ENCODE measurements around the gene ARHGDIA. TPM values are rescaled to one million over a fixed set of nuclear protein-coding genes. Genes with fewer than 3 reads are reported as not detected.

The ARHGDIA gene
- total RNA-seq, 2 donors from 2014 or later, result 447 to 500 TPM

GRCh38 chr17:81867991-81868673 lies 3.0 kb downstream of the ARHGDIA start:
- intact Hi-C loops (cut with DNase I, micrococcal nuclease), result no loop called here
- peak in 1 of 2 donors; percentile 31 for DNase-seq
- no peak for ATAC-seq

DNA sequence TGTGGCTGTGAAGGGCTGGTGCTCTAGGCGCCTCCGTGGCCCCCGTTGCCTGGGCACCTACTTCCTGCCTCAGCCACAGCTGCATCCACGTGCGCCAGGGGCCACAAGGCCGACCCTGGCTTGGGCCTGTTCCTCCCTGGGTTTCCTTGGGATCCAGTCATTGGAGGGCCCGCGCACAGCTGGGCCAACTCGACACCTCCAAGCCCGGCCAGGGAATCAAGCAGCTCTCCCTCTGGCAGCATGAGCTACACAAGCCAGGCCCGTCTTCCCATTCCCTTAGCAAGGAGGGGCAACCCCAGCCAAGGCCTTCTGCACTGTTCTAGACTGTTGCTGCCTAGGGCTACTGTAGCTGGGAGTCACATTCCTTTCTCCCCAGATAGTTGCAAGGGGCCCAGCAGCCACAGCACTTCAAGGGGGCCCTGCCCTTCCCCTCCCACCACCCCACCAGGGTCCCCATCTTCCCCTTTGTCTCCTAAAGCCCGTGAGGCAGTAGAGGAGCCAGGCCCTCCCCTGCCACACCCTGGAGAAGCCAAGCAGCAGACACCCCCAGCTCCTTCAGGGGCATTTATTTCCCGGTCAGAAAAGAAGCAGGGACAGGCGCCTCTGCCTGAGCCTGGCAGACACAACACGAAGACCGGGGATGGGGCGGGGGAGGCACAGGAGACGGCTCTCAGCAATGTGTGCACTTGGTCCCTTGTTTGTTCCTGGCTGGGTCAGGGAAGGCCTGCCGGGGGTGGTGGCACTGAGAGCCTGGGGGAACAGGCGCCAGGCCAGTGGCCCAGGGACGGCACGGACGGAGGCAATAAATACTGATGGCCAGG lies 3.8 kb downstream of the ARHGDIA start:
- DNase-seq (peak; percentile 62 to 71), ATAC-seq (peak; percentile 16)
- intact Hi-C loops (cut with DNase I, micrococcal nuclease), result no loop called here

- intact Hi-C loops (cut with DNase I, micrococcal nuclease), result no loop called here
- DNase-seq (no peak), ATAC-seq (no peak)
These were observed 4.5 kb downstream of the ARHGDIA start for GRCh38 chr17:81866440-81867169.

DNA sequence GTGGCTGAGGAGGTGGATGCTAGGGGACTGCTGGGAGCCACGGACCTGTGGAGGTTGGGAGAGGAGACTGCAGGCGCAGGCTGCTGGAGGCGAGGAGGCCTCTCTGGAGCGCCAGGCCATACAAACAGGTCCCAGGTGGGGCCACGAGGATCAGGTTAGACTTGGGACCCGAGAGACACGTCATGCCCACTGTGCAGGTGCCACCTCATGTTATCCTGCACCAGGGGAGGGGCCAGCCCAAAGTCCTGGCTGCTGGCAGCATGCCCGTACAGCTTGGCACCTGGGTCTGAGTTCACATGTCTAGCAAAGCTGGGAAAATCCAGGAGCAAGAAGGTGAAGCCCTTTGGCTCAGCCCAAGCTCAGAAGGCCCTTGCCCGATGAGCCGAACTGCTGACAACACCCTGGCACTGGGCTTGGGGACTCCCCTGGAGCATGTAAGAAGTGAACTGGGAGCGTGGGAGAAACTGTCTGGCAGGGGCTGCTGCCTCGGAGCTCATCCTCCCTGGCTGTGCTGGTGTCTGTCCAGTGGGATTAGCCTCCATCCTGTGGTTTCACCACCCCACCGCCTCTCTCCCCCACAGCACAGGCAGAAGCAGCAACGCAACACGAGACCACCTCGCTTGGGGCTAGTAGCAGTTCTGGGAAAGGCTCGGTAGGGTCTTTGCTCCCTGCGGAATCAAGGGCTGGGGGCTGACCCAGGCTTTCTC lies 5.3 kb downstream of the ARHGDIA start:
- intact Hi-C loops (cut with DNase I, micrococcal nuclease), result no loop called here
- ATAC-seq, result peak; percentile 61
- DNase-seq, result peak; percentile 94 to 97

DNA sequence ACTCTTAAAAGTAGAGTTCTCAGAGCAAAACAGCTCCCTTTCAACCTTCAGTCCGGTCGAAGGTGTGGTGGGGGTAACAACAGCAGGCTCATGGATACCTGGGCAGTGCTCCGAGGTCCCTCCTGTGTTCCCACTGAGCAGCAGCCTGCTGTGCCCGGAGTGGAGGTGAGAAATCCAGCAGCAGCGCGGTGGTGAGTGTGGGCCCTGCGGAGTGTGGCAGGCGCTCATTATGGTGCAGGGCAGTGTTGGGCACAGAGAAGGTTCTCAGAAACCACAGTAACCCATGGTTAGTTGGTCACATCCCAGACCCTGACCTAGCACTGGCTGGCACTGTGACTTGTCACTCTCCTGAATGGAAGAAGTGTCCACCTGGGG lies 5.8 kb downstream of the ARHGDIA start:
- intact Hi-C loops (cut with DNase I, micrococcal nuclease), result no loop called here
- ATAC-seq (no peak), DNase-seq (peak in 1 of 2 donors; percentile 31)

GRCh38 chr17:81863833-81864768 lies 7.0 kb downstream of the ARHGDIA start:
- DNase-seq (no peak), ATAC-seq (no peak)
- intact Hi-C loops (cut with DNase I, micrococcal nuclease), result no loop called here

DNA sequence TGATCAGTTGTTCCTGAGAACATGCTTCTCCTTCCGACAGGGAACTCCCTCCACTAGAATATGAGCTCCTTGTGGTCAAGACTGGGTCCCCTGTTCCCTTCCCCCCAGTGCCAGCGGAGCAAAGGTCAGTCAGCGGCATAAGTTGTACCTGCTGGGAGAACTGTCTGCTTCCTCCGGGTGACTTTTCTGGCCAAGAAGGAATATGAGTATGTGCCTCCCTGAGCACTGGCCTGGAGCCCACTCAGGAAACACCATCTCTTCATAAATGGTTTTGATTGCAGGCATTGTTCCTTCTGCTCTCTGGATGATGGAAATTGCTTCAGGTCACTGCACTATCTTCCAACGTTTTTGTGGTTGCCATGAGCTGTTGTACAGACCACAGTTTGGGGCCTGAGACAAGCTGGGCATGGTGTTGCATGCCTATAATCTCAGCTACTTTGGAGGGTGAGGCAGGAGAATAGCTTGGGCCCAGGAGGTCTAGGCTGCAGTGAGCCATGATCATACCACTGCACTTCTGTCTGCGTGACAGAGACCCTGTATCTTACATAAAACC lies 7.9 kb downstream of the ARHGDIA start:
- DNase-seq, result no peak
- intact Hi-C loops (cut with DNase I, micrococcal nuclease), result no loop called here
- ATAC-seq, result no peak

- intact Hi-C loops (cut with DNase I, micrococcal nuclease), result no loop called here
- DNase-seq (peak; percentile 98 to 100), ATAC-seq (peak; percentile 77)
These were observed 10.2 kb downstream of the ARHGDIA start for GRCh38 chr17:81860756-81861568.

GRCh38 chr17:81859906-81860755 lies 11.0 kb downstream of the ARHGDIA start, which contains the start of gene P4HB:
TSS of gene P4HB (minus strand) at chr17:81860535. CDS start at chr17:81860471, 64 bp downstream.
- DNase-seq (no peak), ATAC-seq (peak; percentile 9)
- intact Hi-C loops (cut with DNase I, micrococcal nuclease), result no loop called here

GRCh38 chr17:81858967-81859905 lies 11.9 kb downstream of the ARHGDIA start:
- intact Hi-C loops (cut with DNase I, micrococcal nuclease), result no loop called here
- ATAC-seq (no peak), DNase-seq (no peak)

DNA sequence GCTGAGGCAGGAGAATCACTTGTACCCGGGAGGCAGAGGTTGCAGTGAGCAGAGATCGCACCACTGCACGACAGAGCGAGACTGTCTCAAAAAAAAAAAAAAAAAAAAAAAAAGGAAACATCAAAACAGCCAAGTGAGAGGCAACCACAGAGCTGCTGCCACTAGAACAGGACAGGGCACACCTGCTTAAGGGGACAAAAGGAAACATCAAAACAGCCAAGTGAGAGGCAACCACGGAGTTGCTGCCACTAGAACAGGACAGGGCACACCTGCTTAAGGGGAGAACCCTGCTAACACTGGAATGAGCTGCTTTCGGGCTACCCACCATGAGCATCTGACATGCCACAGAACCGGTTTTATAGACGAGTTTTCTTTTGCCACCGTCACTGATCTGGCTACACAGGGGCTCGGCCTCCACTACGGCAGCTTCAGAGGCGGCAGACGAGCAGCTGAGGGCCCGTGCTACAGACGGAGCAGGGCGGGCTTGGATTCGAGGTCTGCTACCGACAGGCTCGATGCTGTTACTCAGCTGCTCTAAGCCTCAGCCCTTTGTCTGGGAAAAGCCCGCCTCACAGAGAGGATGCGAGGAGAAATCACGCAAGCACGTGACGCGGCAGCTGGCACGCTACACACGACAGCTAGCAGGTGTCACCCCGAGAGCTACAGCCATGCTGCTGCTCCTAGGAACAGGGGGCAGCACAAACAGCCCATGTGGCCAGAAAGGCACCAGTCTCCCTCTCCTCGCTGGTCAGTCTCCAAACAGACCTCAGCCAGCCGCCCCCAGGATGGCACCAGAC lies 12.8 kb downstream of the ARHGDIA start:
- intact Hi-C loops (cut with DNase I, micrococcal nuclease), result no loop called here
- ATAC-seq (no peak), DNase-seq (no peak)

DNA sequence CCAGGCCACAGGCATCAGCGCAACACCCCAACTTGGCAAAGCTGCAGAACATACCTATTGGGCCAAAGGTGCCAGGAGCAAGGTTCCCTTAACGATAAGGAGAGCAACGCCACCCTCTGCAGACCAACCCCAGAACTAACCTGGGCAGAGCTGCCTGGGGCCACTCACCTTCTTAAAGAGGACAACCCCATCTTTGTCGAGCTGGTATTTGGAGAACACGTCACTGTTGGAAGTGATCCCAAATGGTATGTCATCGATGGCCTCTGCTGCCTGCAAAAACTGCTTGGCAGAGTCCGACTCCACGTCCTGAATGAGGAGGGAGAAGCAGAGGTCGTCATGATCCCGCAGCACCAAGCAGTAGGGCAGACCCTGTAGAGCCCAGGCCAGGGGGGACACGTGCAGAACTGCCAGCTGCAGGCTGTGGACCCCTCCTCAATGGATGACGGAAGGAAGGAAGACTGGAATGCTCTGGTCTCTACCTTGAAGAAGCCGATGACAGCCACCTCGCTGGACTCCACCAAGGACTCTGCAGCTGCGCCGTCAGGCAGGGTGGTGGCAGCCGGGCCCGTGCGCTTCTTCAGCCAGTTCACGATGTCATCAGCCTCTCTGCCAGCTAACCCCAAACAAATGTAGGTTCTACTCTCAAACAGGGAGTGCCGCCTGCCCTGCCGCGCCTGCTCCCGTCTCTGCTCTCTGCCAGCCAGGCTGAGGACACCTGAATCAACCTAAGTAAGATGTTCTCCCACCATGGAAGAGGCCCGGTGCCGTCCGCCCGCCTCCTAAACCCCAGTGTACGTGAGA lies 16.0 kb downstream of the ARHGDIA start:
- ATAC-seq (peak; percentile 21), DNase-seq (no peak)
- intact Hi-C loops (cut with DNase I, micrococcal nuclease), result no loop called here

DNA sequence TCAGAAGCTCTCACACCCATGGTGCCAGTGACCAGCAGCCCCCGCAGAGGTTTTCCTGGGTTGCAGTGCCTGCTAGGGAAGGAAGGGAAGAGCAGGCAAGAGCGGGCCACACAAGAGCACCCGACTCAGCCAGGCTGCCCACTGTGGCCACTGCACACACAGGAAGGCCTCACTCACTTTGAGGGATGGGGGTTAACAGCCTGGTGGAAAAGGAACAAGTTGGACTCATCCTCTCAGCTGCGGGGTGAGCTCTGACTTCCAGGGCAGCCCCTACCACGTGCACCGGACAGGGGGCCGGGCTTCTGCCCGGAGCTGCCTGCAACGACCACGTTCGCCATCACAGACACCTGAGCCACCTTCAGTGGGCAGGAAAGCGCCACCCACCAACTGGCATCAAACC lies 18.9 kb downstream of the ARHGDIA start:
- ATAC-seq (no peak), DNase-seq (no peak)
- intact Hi-C loops (cut with DNase I, micrococcal nuclease), result no loop called here
